Uterus (tissue), 2 donors: ENCODE results near the gene RBM3.

ENCODE experiments used
- CTCF ChIP-seq, 4 experiments: fragments of 200-600 bp in 2 of 4; fragments of 450-650 bp in 2 of 4; sonication (generic) in 2 of 4; IDR thresholded peaks; one replicate each; pipeline ENCODE4 v1.5.1; 2016 to 2019; ENCODE audit warnings: antibody characterized with exemption in 4 of 4, mild to moderate bottlenecking in 2 of 4, moderate library complexity in 1 of 4
- POLR2A ChIP-seq, 2 donors: fragments of 450-650 bp; IDR thresholded peaks; one replicate each; pipeline ENCODE4 v1.6.1; 2016; ENCODE audit warnings: antibody characterized with exemption in 2 of 2, mild to moderate bottlenecking in 1 of 2, moderate library complexity in 1 of 2

GRCh38 chrX:48589482-48590162 is 15.3 kb downstream of the RBM3 start:
- no peak for TF ChIP-seq CTCF (IDR thresholded peaks at IDR 0.05)
- no peak for TF ChIP-seq POLR2A (IDR thresholded peaks at IDR 0.05)
